ENCODE data around the gene ADGRF4. TPM values are rescaled to one million over a fixed set of nuclear protein-coding genes. Genes with fewer than 3 reads are reported as not detected.

The ADGRF4 gene
- total RNA-seq, 1 donor from 2014 or later, result 2.6 TPM

DNA sequence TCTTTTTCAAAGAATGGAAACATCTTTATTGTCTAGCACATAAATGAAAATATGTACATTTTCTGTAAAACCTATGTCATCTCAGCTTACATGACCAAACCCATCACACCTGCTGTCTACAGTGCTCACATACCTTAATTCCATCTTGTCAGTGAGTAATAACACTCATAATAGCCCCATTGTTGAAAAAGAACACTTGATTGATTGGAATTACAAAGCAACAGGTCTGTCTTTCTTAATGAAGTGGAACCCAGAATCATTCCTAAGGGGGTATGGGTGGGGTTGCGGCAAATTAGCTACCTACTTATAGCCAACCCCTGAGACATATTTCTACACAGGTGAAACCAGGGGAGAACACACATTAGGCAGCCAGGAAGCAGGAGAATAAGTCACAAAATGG is 20.2 kb downstream of the ADGRF4 start:
- no peak overlapping the region for H3K27ac Mint-ChIP-seq
- no peak for DNase-seq (ENCODE audit: low spot score, unreplicated experiment)
- H3K27me3 Mint-ChIP-seq, result no peaks in the 10 kb centered on the region
- TF ChIP-seq, protein P1, sequence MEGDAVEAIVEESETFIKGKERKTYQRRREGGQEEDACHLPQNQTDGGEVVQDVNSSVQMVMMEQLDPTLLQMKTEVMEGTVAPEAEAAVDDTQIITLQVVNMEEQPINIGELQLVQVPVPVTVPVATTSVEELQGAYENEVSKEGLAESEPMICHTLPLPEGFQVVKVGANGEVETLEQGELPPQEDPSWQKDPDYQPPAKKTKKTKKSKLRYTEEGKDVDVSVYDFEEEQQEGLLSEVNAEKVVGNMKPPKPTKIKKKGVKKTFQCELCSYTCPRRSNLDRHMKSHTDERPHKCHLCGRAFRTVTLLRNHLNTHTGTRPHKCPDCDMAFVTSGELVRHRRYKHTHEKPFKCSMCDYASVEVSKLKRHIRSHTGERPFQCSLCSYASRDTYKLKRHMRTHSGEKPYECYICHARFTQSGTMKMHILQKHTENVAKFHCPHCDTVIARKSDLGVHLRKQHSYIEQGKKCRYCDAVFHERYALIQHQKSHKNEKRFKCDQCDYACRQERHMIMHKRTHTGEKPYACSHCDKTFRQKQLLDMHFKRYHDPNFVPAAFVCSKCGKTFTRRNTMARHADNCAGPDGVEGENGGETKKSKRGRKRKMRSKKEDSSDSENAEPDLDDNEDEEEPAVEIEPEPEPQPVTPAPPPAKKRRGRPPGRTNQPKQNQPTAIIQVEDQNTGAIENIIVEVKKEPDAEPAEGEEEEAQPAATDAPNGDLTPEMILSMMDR (IDR thresholded peaks at IDR 0.05; ENCODE audit: unreplicated experiment), result no peak
- no peak overlapping the region for H3K4me3 Mint-ChIP-seq (ENCODE audit: low read depth)
- peaks cover 6% of the 10 kb centered on the region for H3K4me1 Mint-ChIP-seq (ENCODE audit: low read depth)
- H3K36me3 Mint-ChIP-seq (ENCODE audit: insufficient read depth), result no peaks in the 10 kb centered on the region
- H3K9me3 Mint-ChIP-seq (ENCODE audit: low read depth), result peaks cover 5% of the 10 kb centered on the region

DNA sequence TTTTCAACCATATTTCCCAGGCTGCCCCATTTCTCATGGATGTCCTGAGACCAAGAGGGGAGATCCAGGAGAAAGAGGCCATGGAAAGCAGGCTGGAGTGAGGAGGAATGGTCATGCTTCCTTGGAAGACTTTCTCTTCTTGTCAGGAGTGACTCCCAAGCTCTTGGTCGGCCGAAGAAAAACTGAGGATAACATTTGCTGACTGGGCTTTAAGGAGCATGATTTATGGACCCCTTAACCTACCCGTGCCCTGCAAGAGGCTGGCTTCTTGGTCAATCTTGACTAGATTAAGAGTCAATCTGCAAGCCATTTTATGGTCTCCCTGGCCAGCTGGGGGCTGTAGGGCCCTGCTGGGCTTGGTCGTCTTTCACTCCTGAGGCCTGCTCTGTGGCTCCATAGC is 22.8 kb downstream of the ADGRF4 start:
- Mint-ChIP-seq H3K27ac (no peak overlapping the region), H3K9me3 (ENCODE audit: low read depth) (peaks cover 2% of the 10 kb centered on the region), H3K36me3 (ENCODE audit: insufficient read depth) (no peaks in the 10 kb centered on the region), H3K4me1 (ENCODE audit: low read depth) (peaks cover 6% of the 10 kb centered on the region), H3K27me3 (no peaks in the 10 kb centered on the region), H3K4me3 (ENCODE audit: low read depth) (no peak overlapping the region)
- TF ChIP-seq, protein P1 (IDR thresholded peaks at IDR 0.05; ENCODE audit: unreplicated experiment), result no peak
- DNase-seq (ENCODE audit: low spot score, unreplicated experiment), result no peak

DNA sequence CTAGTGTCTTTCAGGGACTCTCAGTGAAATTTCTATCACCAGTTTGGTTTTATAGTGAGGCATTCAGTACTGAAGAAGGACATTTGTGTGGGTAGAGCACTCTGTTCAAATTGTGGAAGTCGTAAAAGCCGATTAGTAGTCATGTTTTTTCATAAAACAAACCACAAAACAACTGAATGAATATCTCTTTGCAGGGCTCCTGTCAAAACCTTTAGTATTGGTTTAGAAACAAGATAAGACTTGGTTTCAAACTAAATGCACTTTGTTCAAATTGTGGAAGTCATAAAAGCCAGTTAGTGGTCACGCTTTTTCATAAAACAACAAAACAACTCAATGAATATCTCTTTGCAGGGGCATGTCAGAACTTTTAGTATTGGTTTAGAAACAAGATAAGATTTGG is 23.8 kb downstream of the ADGRF4 start:
- H3K36me3 Mint-ChIP-seq (ENCODE audit: insufficient read depth), result no peaks in the 10 kb centered on the region
- peaks cover 5% of the 10 kb centered on the region for H3K9me3 Mint-ChIP-seq (ENCODE audit: low read depth)
- H3K27ac Mint-ChIP-seq, result no peak overlapping the region

DNA sequence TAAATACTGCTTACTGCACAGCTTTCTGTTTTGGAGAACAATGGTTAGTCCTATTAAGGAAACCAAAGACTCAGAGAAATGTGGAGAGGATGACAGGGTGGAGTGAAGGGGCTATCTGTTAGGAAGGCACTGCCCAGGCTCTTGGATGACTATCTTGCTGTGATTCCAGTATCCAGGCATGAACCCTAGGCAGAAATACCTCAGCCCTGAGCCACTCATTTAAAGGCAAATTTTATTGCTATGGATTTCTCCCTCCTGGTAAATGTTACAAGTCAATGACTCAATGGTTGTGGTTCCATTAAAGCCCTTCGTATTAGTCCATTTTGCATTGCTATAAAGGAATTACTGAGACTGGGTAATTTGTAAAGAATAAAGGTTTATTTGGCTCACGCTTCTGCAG is 25.9 kb downstream of the ADGRF4 start:
- Mint-ChIP-seq H3K27ac (no peak overlapping the region), H3K36me3 (ENCODE audit: insufficient read depth) (no peaks in the 10 kb centered on the region), H3K4me3 (ENCODE audit: low read depth) (no peak overlapping the region), H3K27me3 (no peaks in the 10 kb centered on the region), H3K4me1 (ENCODE audit: low read depth) (peaks cover 4% of the 10 kb centered on the region), H3K9me3 (ENCODE audit: low read depth) (peaks cover 3% of the 10 kb centered on the region)
- TF ChIP-seq, protein P1 (IDR thresholded peaks at IDR 0.05; ENCODE audit: unreplicated experiment), result no peak
- no peak for DNase-seq (ENCODE audit: low spot score, unreplicated experiment)

More for the DNA sequence above, 23.8 kb downstream of the ADGRF4 start:
- Mint-ChIP-seq H3K4me1 (ENCODE audit: low read depth) (peaks cover 6% of the 10 kb centered on the region), H3K4me3 (ENCODE audit: low read depth) (no peak overlapping the region), H3K27me3 (no peaks in the 10 kb centered on the region)
- no peak for DNase-seq (ENCODE audit: low spot score, unreplicated experiment)
- TF ChIP-seq, protein P1 (IDR thresholded peaks at IDR 0.05; ENCODE audit: unreplicated experiment), result no peak

DNA sequence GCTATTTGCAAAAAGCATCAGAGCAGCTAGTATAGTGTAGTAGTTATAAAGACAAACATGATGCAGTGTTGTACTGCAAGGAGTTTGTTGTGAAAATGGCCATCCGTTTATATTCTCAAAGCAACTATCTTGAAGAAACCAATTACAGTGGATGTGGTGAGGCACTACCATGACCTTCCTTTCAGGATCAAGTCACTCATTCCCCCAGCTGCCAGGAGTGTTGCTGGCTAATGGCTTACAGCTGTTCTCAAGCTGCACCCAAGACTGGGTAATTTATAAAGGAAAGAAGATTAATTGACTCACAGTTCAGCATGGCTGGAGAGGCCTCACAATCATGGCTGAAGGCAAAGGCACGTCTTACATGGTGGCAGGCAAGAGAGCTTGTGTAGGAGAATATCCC is 29.0 kb downstream of the ADGRF4 start:
- H3K4me3 Mint-ChIP-seq (ENCODE audit: low read depth), result no peak overlapping the region
- H3K4me1 Mint-ChIP-seq (ENCODE audit: low read depth), result no peaks in the 10 kb centered on the region
- H3K27ac Mint-ChIP-seq, result no peak overlapping the region

More for the DNA sequence above, 29.0 kb downstream of the ADGRF4 start:
- Mint-ChIP-seq H3K9me3 (ENCODE audit: low read depth) (peaks cover 3% of the 10 kb centered on the region), H3K36me3 (ENCODE audit: insufficient read depth) (no peaks in the 10 kb centered on the region), H3K27me3 (no peaks in the 10 kb centered on the region)
- TF ChIP-seq, protein P1 (IDR thresholded peaks at IDR 0.05; ENCODE audit: unreplicated experiment), result no peak
- DNase-seq (ENCODE audit: low spot score, unreplicated experiment), result no peak

Measured in progenitor cell of endocrine pancreas (in vitro differentiated cells).